GM12878 (cell line): ENCODE measurements around the gene AKAP13. TPM values are rescaled to one million over a fixed set of nuclear protein-coding genes. Genes with fewer than 3 reads are reported as not detected.

Experiments
- ATAC-seq: fragments of 200-7000 bp; cut with Tn5 transposase; 3 replicates; pipeline ENCODE4 v1.9.1; 2020; ENCODE audit warnings: mild to moderate bottlenecking, moderate library complexity
- BruUV-seq: library from RNA; stranded (reverse); fragments of 400-500 nt; replicated peaks from 2 replicates; lab custom pipeline; 2021; lab: Mats Ljungman, UMichigan
- CTCF ChIA-PET: fragments of 300-600 bp; sonication (Branson Sonifier 250); formaldehyde crosslinking; extraction: SDS; loops from one replicate; lab custom pipeline; 2021; ENCODE audit warnings: inconsistent platforms; lab: Yijun Ruan, JAX
- POLR2A ChIA-PET: fragments of 350-600 bp; formaldehyde crosslinking; extraction: SDS; loops from one replicate; lab custom pipeline; 2021; ENCODE audit warnings: inconsistent platforms; lab: Charles Lee
- RAD21 ChIA-PET: fragments of 300-600 bp; sonication (Branson Sonifier 250); formaldehyde crosslinking; loops from one replicate; lab custom pipeline; 2023; ENCODE audit warnings: antibody characterized with exemption; ENCODE audit not compliant: unreplicated experiment; lab: Charles Lee
- SMC1A ChIA-PET: fragments of 300-600 bp; sonication (Branson Sonifier 250); formaldehyde crosslinking; loops from one replicate; lab custom pipeline; 2023; ENCODE audit not compliant: unreplicated experiment, uncharacterized antibody; lab: Charles Lee
- DNase-seq: peaks from one replicate; pipeline ENCODE4 v3.0.0-alpha.2; 2011; ENCODE audit warnings: low read depth, low spot score
- FAIRE-seq: peaks from 3 replicates; lab custom pipeline; 2011; peaks lifted over from hg19 to GRCh38; lab: Jason Lieb, UNC
- H2AFZ ChIP-seq: 2 replicates; pipeline ENCODE4 v1.6.0; 2011; ENCODE audit warnings: low read depth, low read length, control low read depth; ENCODE audit not compliant: control insufficient read depth
- H3K27ac ChIP-seq: 2 replicates; pipeline ENCODE4 v1.5.1; 2011; ENCODE audit warnings: control low read depth; ENCODE audit not compliant: control insufficient read depth, insufficient read depth
- H3K27me3 ChIP-seq, 2 experiments: replicated peaks in 1 of 2; 2 replicates each; pipeline versions ENCODE4 v1.6.0 to v1.6.1; 2011; ENCODE audit warnings: low read length in 1 of 2; ENCODE audit not compliant: control insufficient read depth in 2 of 2, insufficient read depth in 2 of 2
- H3K36me3 ChIP-seq, 2 experiments: 2 replicates each; pipeline ENCODE4 v1.5.1; 2011; ENCODE audit warnings: low read length in 1 of 2; ENCODE audit not compliant: control insufficient read depth in 2 of 2, insufficient read depth in 2 of 2
- H3K4me1 ChIP-seq: 2 replicates; pipeline ENCODE4 v1.6.1; 2011; ENCODE audit warnings: mild to moderate bottlenecking, low read length, moderate library complexity, mixed read lengths; ENCODE audit not compliant: control insufficient read depth, insufficient read depth
- H3K4me2 ChIP-seq: 2 replicates; pipeline ENCODE4 v1.6.0; 2011; ENCODE audit warnings: control low read depth; ENCODE audit not compliant: control insufficient read depth, insufficient read depth
- H3K4me3 ChIP-seq: fragments of 200-600 bp; sonication (generic); 2 replicates; pipeline ENCODE4 v1.5.1; 2016
- H3K79me2 ChIP-seq: 2 replicates; pipeline ENCODE4 v1.6.0; 2011; ENCODE audit warnings: low read length; ENCODE audit not compliant: control insufficient read depth, insufficient read depth
- H3K9ac ChIP-seq: 2 replicates; pipeline ENCODE4 v1.8.0; 2011; ENCODE audit warnings: low read length, control low read depth, mixed read lengths; ENCODE audit not compliant: control insufficient read depth, insufficient read depth
- H3K9me3 ChIP-seq: replicated peaks from 3 replicates; pipeline ENCODE4 v1.5.1; 2011; ENCODE audit warnings: mild to moderate bottlenecking, low read length; ENCODE audit not compliant: control insufficient read depth, insufficient read depth
- H4K20me1 ChIP-seq: 2 replicates; pipeline ENCODE4 v1.6.0; 2011; ENCODE audit not compliant: control insufficient read depth, insufficient read depth
- CBFB ChIP-seq: IDR thresholded peaks from 2 replicates; pipeline ENCODE4 v1.6.1; 2016; ENCODE audit warnings: antibody characterized with exemption, low read depth
- CEBPZ ChIP-seq: fragments of 150-350 bp; IDR thresholded peaks from 2 replicates; pipeline ENCODE4 v1.6.1; 2016; ENCODE audit warnings: low read depth, low read length
- CTCF ChIP-seq, 3 experiments: IDR thresholded peaks in 2 of 3; conservative IDR thresholded peaks in 1 of 3; 2 replicates each; pipeline ENCODE4 v1.5.1; 2011; ENCODE audit warnings: low read depth in 3 of 3, low read length in 3 of 3, mild to moderate bottlenecking in 3 of 3, control low read depth in 2 of 3, moderate library complexity in 2 of 3, inconsistent platforms in 1 of 3, mixed read lengths in 1 of 3; ENCODE audit not compliant: control insufficient read depth in 2 of 3, insufficient read depth in 1 of 3; ENCODE audit errors: extremely low read depth in 1 of 3
- HCFC1 ChIP-seq: fragments of 150-350 bp; IDR thresholded peaks from 2 replicates; pipeline ENCODE4 v1.6.1; 2014; ENCODE audit warnings: low read length
- HDGF ChIP-seq: fragments of 450-650 bp; IDR thresholded peaks from 2 replicates; pipeline ENCODE4 v1.6.1; 2016; ENCODE audit warnings: antibody characterized with exemption
- HSF1 ChIP-seq: fragments of 150-350 bp; IDR thresholded peaks from 2 replicates; pipeline ENCODE4 v1.6.1; 2014; ENCODE audit warnings: mild to moderate bottlenecking, low read depth, low read length
- MEF2A ChIP-seq: IDR thresholded peaks from 2 replicates; pipeline ENCODE4 v1.6.1; 2011; ENCODE audit warnings: low read depth, mild to moderate bottlenecking, low read length, moderate library complexity; ENCODE audit not compliant: insufficient read depth
- PBX3 ChIP-seq: IDR thresholded peaks from 2 replicates; pipeline ENCODE4 v1.6.1; 2011; ENCODE audit warnings: mild to moderate bottlenecking, low read depth, low read length, moderate library complexity; ENCODE audit not compliant: insufficient replicate concordance
- SKIL ChIP-seq: fragments of 450-650 bp; IDR thresholded peaks from 2 replicates; pipeline ENCODE4 v1.6.1; 2017; ENCODE audit warnings: mild to moderate bottlenecking, low read depth, inconsistent platforms; ENCODE audit not compliant: poor library complexity, severe bottlenecking
- SMAD5 ChIP-seq: IDR thresholded peaks from 2 replicates; pipeline ENCODE4 v1.6.1; 2016; ENCODE audit warnings: antibody characterized with exemption, low read depth
- TARDBP ChIP-seq: IDR thresholded peaks from 2 replicates; pipeline ENCODE4 v1.6.1; 2016; ENCODE audit warnings: borderline replicate concordance
- WGBS: methylation state at CpG from one replicate; pipeline ENCODE4 v1.1.6; 2016; ENCODE audit warnings: low lambda C conversion rate; ENCODE audit not compliant: insufficient replicate concordance, insufficient coverage; ENCODE audit errors: missing lambda C conversion rate; 5-methylcytosine and 5-hydroxymethylcytosine counted together
- in situ Hi-C: fragments of 300-500 bp; cut with MboI; formaldehyde crosslinking; loops from 9 replicates; pipeline ENCODE4 v1.14.3; 2018; ENCODE audit warnings: mixed read lengths
- intact Hi-C: fragments of 100-400 bp; cut with micrococcal nuclease; formaldehyde crosslinking; loops from one replicate; pipeline ENCODE4 v1.14.2; 2022; ENCODE audit not compliant: unreplicated experiment
- polyA plus RNA-seq, 11 experiments: library from polyadenylated mRNA; depleted of rRNA in 4 of 11; unstranded in 6 of 11; stranded (reverse) in 5 of 11; fragments of >200 nt; fragmentation: Nextera tagmentation in 4 of 11; fragmentation: Illumina TruSeq in 1 of 11; extraction: Ambion mirVana in 4 of 11; extraction: Trizol in 1 of 11; gene quantifications; 1 replicate in 1 of 11; 2 replicates in 10 of 11; pipeline versions ENCODE4 v1.2.1 to v1.2.3, GENCODE V29; 2011 to 2016; ENCODE audit warnings: inconsistent platforms in 2 of 11, missing spikeins in 2 of 11, low read depth in 1 of 11
- total RNA-seq, 4 experiments: library from RNA; depleted of rRNA in 3 of 4; stranded (reverse); fragments of >200 nt in 3 of 4; fragmentation: Illumina TruSeq in 1 of 4; extraction: Trizol in 1 of 4; gene quantifications; 2 replicates each; pipeline versions ENCODE4 v1.2.1 to v1.2.3, GENCODE V29; 2013 to 2021

Gene AKAP13
- total and polyA plus RNA-seq, 10 of the 15 experiments (the other 5 are each of a cell fraction or from before 2014, with no cell fraction given) = 14.4 to 74.9 (median 55.1) TPM

- TF ChIP-seq CTCF (IDR thresholded peaks at IDR 0.05 in 2 of 3, conservative IDR thresholded peaks at IDR 0.05 in 1 of 3; ENCODE audit: control insufficient read depth in 2 of 3, extremely low read depth in 1 of 3, insufficient read depth in 1 of 3, low read depth in 3 of 3, low read length in 3 of 3) (no peak), MEF2A (no peak), HDGF (no peak), TARDBP (no peak), SKIL (no peak)
Measured at GRCh38 chr15:85396554-85396953, 16.2 kb downstream of the AKAP13 start (continued).

- H3K4me3 ChIP-seq = no peak overlapping the region
- intact Hi-C loops (no loop called here), in situ Hi-C loops (no loop called here)
- ChIA-PET RAD21 (interaction anchor here (0.5 to 1.4 kb wide), 5 partner anchors 9 to 44 kb away, joined by 3 to 4 read pairs (median 3); partner anchors contain the start of gene AKAP13), POLR2A (interaction anchor here (1.0 to 1.1 kb wide), 2 partner anchors 8 to 13 kb away, joined by 4 read pairs; no protein-coding TSS in a partner anchor), SMC1A (interaction anchor here (0.6 to 4.1 kb wide), 8 partner anchors 8 to 552 kb away, joined by 3 to 12 read pairs (median 4); no protein-coding TSS in a partner anchor), CTCF (interaction anchor here (0.6 to 2.3 kb wide), 3 partner anchors 8 to 140 kb away, joined by 4 to 9 read pairs (median 5); no protein-coding TSS in a partner anchor)
- no peak overlapping the region for H3K4me2 ChIP-seq
- H3K4me1 ChIP-seq = peaks cover 10% of the 10 kb centered on the region
- no TSS peak for BruUV-seq
- ATAC-seq (no peak), DNase-seq (no peak), FAIRE-seq (no peak)
- H2AFZ ChIP-seq = no peak overlapping the region
- 58% methylated on average over 3 of the region's 3 CpGs for WGBS
- H3K9me3 ChIP-seq = no peaks in the 10 kb centered on the region
- no peak overlapping the region for H3K9ac ChIP-seq
- peaks cover 77% of the 10 kb centered on the region for H3K79me2 ChIP-seq
- H4K20me1 ChIP-seq = no peaks in the 10 kb centered on the region; the same call in 1 of the 2 replicates
- H3K27ac ChIP-seq = no peak overlapping the region
- no peaks in the 10 kb centered on the region for H3K27me3 ChIP-seq
- no peak for TF ChIP-seq HSF1
- no peak for TF ChIP-seq HCFC1
- no peak for TF ChIP-seq SMAD5
- TF ChIP-seq CEBPZ = no peak
- no peak for TF ChIP-seq PBX3
- TF ChIP-seq CBFB = no peak
- no peaks in the 10 kb centered on the region for H3K36me3 ChIP-seq
Measured at GRCh38 chr15:85397151-85397550, 16.7 kb downstream of the AKAP13 start.
